DND-41 (cell line): ENCODE data around the gene RAB8B.

Experiments used
- ATAC-seq: fragments of 200-7000 bp; cut with Tn5 transposase; 3 replicates; pipeline ENCODE4 v1.9.1; 2021; ENCODE audit warnings: low read depth; ENCODE audit not compliant: insufficient read depth
- DNase-seq: peaks from one replicate; pipeline ENCODE4 v3.0.0-alpha.2; 2020
- H2AFZ ChIP-seq: 2 replicates; pipeline ENCODE4 v1.6.0; 2012; ENCODE audit warnings: low read depth, low read length
- H3K27ac ChIP-seq: 2 replicates; pipeline ENCODE4 v1.5.1; 2012; ENCODE audit warnings: low read length, inconsistent platforms
- H3K27me3 ChIP-seq: fragments of 200-600 bp; sonication (generic); 2 replicates; pipeline ENCODE4 v1.6.0; 2012; ENCODE audit warnings: low read length, mild to moderate bottlenecking, inconsistent platforms; ENCODE audit not compliant: insufficient read depth, poor library complexity
- H3K36me3 ChIP-seq: 2 replicates; pipeline ENCODE4 v1.5.1; 2012; ENCODE audit warnings: low read length, inconsistent platforms; ENCODE audit not compliant: insufficient read depth
- H3K4me1 ChIP-seq: 2 replicates; pipeline ENCODE4 v1.5.1; 2012; ENCODE audit warnings: mild to moderate bottlenecking, low read length; ENCODE audit not compliant: insufficient read depth
- H3K4me2 ChIP-seq: 2 replicates; pipeline ENCODE4 v1.6.0; 2012; ENCODE audit warnings: mild to moderate bottlenecking, moderate library complexity, low read length, inconsistent platforms; ENCODE audit not compliant: insufficient read depth
- H3K4me3 ChIP-seq, 2 experiments: fragments of 200-600 bp in 1 of 2; shearing (Covaris generic) in 1 of 2; 2 replicates each; pipeline ENCODE4 v1.5.1; 2012 to 2016; ENCODE audit warnings: inconsistent platforms in 2 of 2, low read length in 2 of 2, mild to moderate bottlenecking in 2 of 2, low read depth in 1 of 2, moderate library complexity in 1 of 2
- H3K79me2 ChIP-seq: 2 replicates; pipeline ENCODE4 v1.6.0; 2012; ENCODE audit warnings: low read length, inconsistent platforms; ENCODE audit not compliant: insufficient read depth
- H3K9ac ChIP-seq: 2 replicates; pipeline ENCODE4 v1.6.0; 2012; ENCODE audit warnings: low read depth, mild to moderate bottlenecking, inconsistent platforms, low read length, moderate library complexity
- H3K9me3 ChIP-seq: 2 replicates; pipeline ENCODE4 v1.5.1; 2012; ENCODE audit warnings: low read length, moderate library complexity, mild to moderate bottlenecking, inconsistent platforms; ENCODE audit not compliant: insufficient read depth, severe bottlenecking
- H4K20me1 ChIP-seq: 2 replicates; pipeline ENCODE4 v1.6.0; 2012; ENCODE audit warnings: low read length; ENCODE audit not compliant: insufficient read depth
- EZH2 ChIP-seq: IDR thresholded peaks from 3 replicates; pipeline ENCODE4 v1.6.1; 2012; ENCODE audit warnings: borderline replicate concordance, low read depth, mild to moderate bottlenecking, moderate library complexity, low read length, inconsistent platforms; ENCODE audit not compliant: severe bottlenecking
- TF ChIP-seq, protein P1 (sequence below): IDR thresholded peaks from 2 replicates; pipeline ENCODE4 v1.5.1; 2012; ENCODE audit warnings: borderline replicate concordance, low read length, moderate library complexity, mild to moderate bottlenecking; ENCODE audit not compliant: poor library complexity, severe bottlenecking; ENCODE audit errors: extremely low read depth

RAB8B gene

DNA sequence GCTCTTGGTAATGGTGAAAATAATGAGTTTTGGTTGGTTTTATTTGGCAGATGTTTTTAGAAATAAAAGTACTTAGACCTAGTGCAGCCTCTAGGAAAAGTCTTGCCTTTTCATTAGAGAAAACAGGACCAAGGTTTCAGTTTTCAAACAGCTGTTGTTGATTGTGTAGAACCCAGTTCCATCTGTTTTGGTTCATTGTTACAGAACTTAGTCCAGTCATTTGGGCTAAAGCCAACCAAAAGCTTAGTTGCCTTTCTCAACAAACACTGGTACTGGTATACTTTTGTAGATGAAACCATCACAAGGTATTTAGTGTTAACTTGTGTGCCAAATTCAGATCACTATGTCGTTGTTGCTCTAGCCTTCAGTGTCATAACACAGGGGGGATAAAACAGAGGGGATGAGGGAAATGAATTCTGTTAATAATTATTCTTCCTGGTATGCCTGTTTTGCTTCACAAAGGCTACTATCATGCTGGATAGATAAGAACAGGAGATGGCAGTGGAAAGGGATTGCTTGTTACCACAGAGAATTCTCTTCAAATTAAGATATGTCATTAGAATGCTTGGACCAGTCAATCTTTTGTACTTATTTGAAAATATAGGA, 75.4 kb downstream of the RAB8B start:
- no peaks in the 10 kb centered on the region for H3K4me1 ChIP-seq
- H3K4me3 ChIP-seq = no peak overlapping the region
- no peak overlapping the region for H2AFZ ChIP-seq
- peaks cover 31% of the 10 kb centered on the region; the same call in 1 of the 2 replicates for H3K36me3 ChIP-seq
- no peak for ATAC-seq
- H3K27ac ChIP-seq = no peak overlapping the region
- no peak overlapping the region for H3K4me2 ChIP-seq
- TF ChIP-seq, protein P1, sequence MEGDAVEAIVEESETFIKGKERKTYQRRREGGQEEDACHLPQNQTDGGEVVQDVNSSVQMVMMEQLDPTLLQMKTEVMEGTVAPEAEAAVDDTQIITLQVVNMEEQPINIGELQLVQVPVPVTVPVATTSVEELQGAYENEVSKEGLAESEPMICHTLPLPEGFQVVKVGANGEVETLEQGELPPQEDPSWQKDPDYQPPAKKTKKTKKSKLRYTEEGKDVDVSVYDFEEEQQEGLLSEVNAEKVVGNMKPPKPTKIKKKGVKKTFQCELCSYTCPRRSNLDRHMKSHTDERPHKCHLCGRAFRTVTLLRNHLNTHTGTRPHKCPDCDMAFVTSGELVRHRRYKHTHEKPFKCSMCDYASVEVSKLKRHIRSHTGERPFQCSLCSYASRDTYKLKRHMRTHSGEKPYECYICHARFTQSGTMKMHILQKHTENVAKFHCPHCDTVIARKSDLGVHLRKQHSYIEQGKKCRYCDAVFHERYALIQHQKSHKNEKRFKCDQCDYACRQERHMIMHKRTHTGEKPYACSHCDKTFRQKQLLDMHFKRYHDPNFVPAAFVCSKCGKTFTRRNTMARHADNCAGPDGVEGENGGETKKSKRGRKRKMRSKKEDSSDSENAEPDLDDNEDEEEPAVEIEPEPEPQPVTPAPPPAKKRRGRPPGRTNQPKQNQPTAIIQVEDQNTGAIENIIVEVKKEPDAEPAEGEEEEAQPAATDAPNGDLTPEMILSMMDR = no peak
- TF ChIP-seq EZH2 = no peak
- H4K20me1 ChIP-seq = no peaks in the 10 kb centered on the region
- no peak overlapping the region for H3K9ac ChIP-seq
- H3K27me3 ChIP-seq = no peaks in the 10 kb centered on the region
- H3K79me2 ChIP-seq = no peaks in the 10 kb centered on the region
- DNase-seq = no peak
- H3K9me3 ChIP-seq = no peaks in the 10 kb centered on the region

GRCh38 chr15:63274427-63274826, 85.0 kb downstream of the RAB8B start:
- no peaks in the 10 kb centered on the region for H4K20me1 ChIP-seq
- ATAC-seq (no peak), DNase-seq (peak; percentile 31)
- H3K36me3 ChIP-seq = 0 out of 2 replicates have a peak, but pooled peaks cover 4% of the 10 kb centered on the region
- H3K79me2 ChIP-seq = no peaks in the 10 kb centered on the region
- H3K27me3 ChIP-seq = no peaks in the 10 kb centered on the region
- no peak overlapping the region for H3K4me3 ChIP-seq
- H3K9ac ChIP-seq = no peak overlapping the region
- TF ChIP-seq, protein P1 = no peak
- TF ChIP-seq EZH2 = no peak
- H3K4me2 ChIP-seq = no peak overlapping the region
- no peaks in the 10 kb centered on the region for H3K9me3 ChIP-seq
- peaks cover 32% of the 10 kb centered on the region for H3K4me1 ChIP-seq
- H2AFZ ChIP-seq = no peak overlapping the region
- H3K27ac ChIP-seq = peak overlapping the region; percentile 26; the same call in 1 of the 2 replicates

DNA sequence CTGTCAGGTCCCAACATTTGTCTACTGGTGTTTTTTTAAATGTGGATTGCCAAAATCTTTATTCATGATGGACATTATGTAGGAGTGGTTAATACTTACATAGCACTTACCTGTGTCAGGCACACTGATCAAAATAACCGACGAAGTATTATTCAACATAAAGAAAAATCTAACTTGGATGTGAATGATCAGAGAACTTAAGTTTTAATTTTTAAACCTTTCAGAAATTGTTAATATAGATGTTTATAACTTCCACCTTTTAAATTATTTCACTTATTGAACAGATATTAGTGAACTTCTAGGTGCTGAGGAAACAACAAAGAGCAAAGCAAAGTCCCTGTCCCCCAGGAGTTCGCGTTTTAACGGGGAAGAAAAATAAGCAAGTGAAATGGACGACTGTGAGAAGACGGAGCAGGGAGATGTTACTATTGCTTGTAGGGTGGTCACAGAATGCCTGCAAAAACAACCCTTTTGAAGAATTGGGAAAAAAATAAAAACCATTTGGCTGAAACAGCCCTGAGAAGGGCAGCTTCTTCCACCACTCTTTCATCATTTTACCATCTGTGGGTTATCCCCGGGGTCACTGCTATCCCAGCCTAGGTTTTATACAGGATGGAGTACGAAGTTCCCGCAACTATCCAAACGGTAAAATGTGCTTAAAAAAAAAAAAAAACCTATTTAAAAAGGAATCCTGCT, 87.1 kb downstream of the RAB8B start:
- 0 out of 3 replicates have a peak, but pooled peaks have one; percentile 1 for ATAC-seq
- peak overlapping the region; percentile 63 to 72 for H3K4me3 ChIP-seq

More for the DNA sequence above, 87.1 kb downstream of the RAB8B start:
- Histone ChIP-seq H3K27me3 (no peaks in the 10 kb centered on the region), H3K4me1 (peaks cover 32% of the 10 kb centered on the region), H3K9ac (peak overlapping the region; percentile 77), H4K20me1 (no peaks in the 10 kb centered on the region), H2AFZ (peak overlapping the region; percentile 80), H3K79me2 (no peaks in the 10 kb centered on the region), H3K4me2 (peak overlapping the region; percentile 88), H3K36me3 (peaks cover 3% of the 10 kb centered on the region), H3K9me3 (no peaks in the 10 kb centered on the region), H3K27ac (peak overlapping the region; percentile 73)
- TF ChIP-seq EZH2 = no peak
- TF ChIP-seq, protein P1 = no peak
- no peak for DNase-seq
